ENCODE results near the gene RACGAP1. TPM values are rescaled to one million over a fixed set of nuclear protein-coding genes. Genes with fewer than 3 reads are reported as not detected.

RACGAP1 gene
- polyA plus RNA-seq, 4 donors, result 3.5 to 25.9 (median 14.4) TPM

DNA sequence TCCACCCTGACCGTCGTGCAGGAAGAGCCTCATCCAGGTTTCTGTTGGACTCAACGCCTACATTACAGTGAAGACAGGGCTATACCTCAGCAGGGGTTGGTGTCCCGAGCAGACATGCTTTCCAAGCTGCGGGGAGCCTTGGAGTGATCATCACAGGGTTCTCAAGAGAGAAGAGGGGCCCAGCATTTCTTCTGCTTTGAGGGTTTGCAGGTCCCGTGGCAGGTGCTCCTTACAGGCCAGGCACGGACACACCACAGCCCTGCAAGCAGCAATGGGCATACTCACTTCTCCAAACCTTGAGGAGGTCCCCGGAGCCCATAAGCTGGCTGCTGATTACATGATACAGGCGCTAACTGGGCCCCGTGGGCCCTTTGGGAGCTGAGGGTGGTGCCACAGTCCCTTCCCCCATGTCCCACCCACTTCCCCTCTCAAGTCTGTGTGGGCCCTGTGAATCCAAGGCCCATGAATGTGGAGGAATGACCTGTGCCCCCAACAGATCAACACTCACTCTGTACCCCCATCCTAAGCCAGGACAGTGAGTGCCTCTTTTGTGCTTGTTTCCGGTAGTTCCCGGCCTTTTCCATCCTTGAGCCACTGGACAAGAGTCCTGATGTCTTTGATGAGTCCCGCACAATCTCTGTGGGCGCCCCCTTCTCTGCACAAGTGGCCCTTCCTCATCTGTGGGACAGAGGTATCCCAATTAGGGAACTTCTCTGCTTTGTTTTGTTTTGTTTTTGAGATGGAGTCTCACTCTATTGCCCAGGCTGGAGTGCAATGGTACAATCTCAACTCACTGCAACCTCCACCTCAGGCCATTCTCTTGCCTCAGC is 73.7 kb downstream of the RACGAP1 start:
- no peaks in the 10 kb centered on the region for H3K9me3 ChIP-seq (ENCODE audit: control insufficient read depth in 2 of 2, insufficient read depth in 1 of 2, low read depth in 1 of 2, low read length in 1 of 2)
- H3K4me3 ChIP-seq (ENCODE audit: low read depth in 1 of 3, low read length in 3 of 3), result no peak overlapping the region
- DNase-seq (no peak), FAIRE-seq (no peak)
- peaks cover 0 to 35% (median 20%) of the 10 kb centered on the region in 3 donors for H3K27me3 ChIP-seq (ENCODE audit: control insufficient read depth in 3 of 3, insufficient read depth in 3 of 3, low read length in 3 of 3)
- no peak overlapping the region for H3K27ac ChIP-seq (ENCODE audit: low read depth in 1 of 3, low read length in 2 of 3)
- WGBS, 3 donors, result 76 to 83% (median 81%) methylated on average over 14 of the region's 14 CpGs
- no peaks in the 10 kb centered on the region for H3K4me1 ChIP-seq (ENCODE audit: control insufficient read depth in 3 of 3, insufficient read depth in 2 of 3, low read depth in 1 of 3, low read length in 2 of 3)
- no peaks in the 10 kb centered on the region for H3K36me3 ChIP-seq (ENCODE audit: control insufficient read depth in 3 of 3, insufficient read depth in 2 of 3, low read depth in 1 of 3, low read length in 3 of 3)

DNA sequence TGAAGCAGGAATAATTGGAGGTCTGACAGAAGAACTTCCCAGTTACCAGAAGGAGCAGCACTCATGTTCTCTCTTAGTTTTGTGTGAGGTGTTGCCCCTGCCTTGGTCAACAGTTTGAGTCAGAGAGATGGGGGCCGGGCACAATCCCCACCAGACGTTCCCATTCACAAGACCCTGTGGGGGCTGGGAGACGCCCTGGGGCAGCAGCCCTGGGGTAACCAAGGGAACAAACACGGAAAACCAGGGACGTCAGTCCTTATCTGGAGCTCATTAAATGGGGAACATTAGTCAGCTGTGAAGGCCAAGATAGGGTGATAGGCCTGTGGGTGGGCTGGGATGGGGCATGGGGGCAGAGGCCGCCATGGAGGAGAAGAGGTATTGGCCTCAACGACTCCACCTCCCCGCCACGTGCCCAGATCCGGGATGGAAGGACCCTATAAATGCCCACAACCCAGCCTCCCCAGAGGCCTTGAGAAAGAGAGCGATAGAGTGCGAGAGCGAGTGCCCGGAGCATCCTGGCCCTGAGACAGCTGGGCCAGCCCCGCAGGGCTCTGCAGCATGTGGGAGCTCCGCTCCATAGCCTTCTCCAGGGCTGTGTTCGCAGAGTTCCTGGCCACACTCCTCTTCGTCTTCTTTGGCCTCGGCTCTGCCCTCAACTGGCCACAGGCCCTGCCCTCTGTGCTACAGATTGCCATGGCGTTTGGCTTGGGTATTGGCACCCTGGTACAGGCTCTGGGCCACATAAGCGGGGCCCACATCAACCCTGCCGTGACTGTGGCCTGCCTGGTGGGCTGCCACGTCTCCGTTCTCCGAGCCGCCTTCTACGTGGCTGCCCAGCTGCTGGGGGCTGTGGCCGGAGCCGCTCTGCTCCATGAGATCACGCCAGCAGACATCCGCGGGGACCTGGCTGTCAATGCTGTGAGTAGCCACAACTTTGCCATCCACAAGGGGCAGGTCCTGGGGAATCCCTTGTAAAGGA is 74.7 kb downstream of the RACGAP1 start, which contains the start of gene AQP2:
Gene AQP2 (plus strand): TSS at position 465 of the 979 bp plus-strand sequence. CDS start 94 bp downstream, at position 559.
- Histone ChIP-seq H3K9me3 (ENCODE audit: control insufficient read depth in 2 of 2, insufficient read depth in 1 of 2, low read depth in 1 of 2, low read length in 1 of 2) (no peaks in the 10 kb centered on the region), H3K36me3 (ENCODE audit: control insufficient read depth in 3 of 3, insufficient read depth in 2 of 3, low read depth in 1 of 3, low read length in 3 of 3) (no peaks in the 10 kb centered on the region), H3K4me1 (ENCODE audit: control insufficient read depth in 3 of 3, insufficient read depth in 2 of 3, low read depth in 1 of 3, low read length in 2 of 3) (no peaks in the 10 kb centered on the region), H3K27ac (ENCODE audit: low read depth in 1 of 3, low read length in 2 of 3) (no peak within 1 kb of the TSS), H3K27me3 (ENCODE audit: control insufficient read depth in 3 of 3, insufficient read depth in 3 of 3, low read length in 3 of 3) (peaks cover 0 to 25% (median 12%) of the 10 kb centered on the region in 3 donors), H3K4me3 (ENCODE audit: low read depth in 1 of 3, low read length in 3 of 3) (no peak within 1 kb of the TSS)
- DNase-seq (no peak), FAIRE-seq (no peak)
- WGBS, 3 donors, result 79 to 85% (median 81%) methylated on average over 30 to 32 of the region's 32 CpGs

DNA sequence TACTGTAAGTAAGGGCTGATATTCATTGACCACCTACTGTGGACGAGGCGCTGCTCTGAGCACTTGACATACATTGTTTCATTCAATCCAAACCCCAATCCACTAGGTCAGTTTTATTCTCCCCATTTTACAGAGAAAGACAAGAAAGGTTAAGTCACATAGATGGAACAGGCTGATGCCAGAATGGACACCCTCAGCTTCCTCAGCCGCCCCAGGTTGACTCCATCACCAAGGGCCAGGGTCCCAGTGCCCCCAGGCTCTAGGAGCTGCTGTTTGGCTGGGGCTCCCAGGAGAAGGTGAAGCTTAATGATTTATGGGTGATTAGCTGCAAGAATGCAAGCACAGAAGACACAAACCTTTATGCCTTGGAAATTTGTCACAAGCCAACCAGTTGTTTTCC is 75.4 kb downstream of the RACGAP1 start:
- H3K27ac ChIP-seq (ENCODE audit: low read depth in 1 of 3, low read length in 2 of 3), result no peak overlapping the region
- FAIRE-seq, result no peak
- peaks cover 0 to 18% (median 6%) of the 10 kb centered on the region in 3 donors for H3K27me3 ChIP-seq (ENCODE audit: control insufficient read depth in 3 of 3, insufficient read depth in 3 of 3, low read length in 3 of 3)
- H3K4me1 ChIP-seq (ENCODE audit: control insufficient read depth in 3 of 3, insufficient read depth in 2 of 3, low read depth in 1 of 3, low read length in 2 of 3), result peaks cover 0 to 3% (median 0%) of the 10 kb centered on the region in 3 donors
- no peak for DNase-seq
- H3K4me3 ChIP-seq (ENCODE audit: low read depth in 1 of 3, low read length in 3 of 3), result no peak overlapping the region
- H3K36me3 ChIP-seq (ENCODE audit: control insufficient read depth in 3 of 3, insufficient read depth in 2 of 3, low read depth in 1 of 3, low read length in 3 of 3), result no peaks in the 10 kb centered on the region
- H3K9me3 ChIP-seq (ENCODE audit: control insufficient read depth in 2 of 2, insufficient read depth in 1 of 2, low read depth in 1 of 2, low read length in 1 of 2), result no peaks in the 10 kb centered on the region
- WGBS, 3 donors, result 91 to 94% (median 93%) methylated on average over 3 of the region's 3 CpGs

DNA sequence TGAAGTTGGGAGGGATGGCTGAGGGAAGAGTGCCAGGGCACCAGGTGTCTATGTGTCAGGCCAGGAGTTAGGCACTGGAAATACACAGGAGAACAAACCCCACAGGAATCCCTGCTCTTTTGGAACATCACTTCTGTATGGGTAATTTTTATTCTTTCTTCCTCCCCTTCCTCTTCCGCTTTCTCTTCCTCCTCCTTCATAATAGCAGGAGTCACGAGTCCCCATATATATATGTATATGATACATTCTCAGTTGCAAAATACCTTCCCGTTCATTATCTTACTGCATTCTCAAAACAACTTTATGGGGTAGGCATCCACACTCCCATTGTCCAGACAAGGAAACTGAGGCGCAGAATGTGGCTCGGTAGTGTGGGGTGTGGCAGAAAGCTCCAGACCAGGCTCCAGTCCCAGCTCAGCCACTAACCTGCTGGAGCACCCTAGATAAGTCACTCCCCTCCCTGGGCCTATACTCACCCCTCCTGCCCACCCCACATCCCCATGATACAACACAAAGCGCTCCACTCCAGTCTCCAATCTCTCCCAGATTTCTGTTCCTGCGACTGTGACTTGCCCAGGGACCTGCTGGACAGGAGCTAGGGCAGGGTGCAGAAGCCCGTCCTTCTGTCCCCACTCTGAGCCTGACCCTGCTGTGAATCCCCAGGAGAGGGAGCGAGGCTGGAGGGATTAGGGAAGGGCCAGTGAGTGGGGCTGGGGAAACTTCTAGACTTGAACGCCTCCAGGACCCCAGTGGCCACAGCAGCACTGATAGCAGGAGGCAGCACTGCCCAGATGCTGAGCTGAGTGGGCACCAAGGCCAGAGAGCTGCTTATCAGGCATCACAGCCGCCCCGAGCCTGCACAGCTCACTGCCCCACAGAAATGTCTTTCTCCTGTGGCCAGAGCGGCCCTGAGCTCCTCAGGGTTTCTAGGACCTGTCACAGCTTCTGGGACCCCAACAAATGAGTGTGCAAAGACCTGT is 76.1 kb downstream of the RACGAP1 start:
- Histone ChIP-seq H3K27ac (ENCODE audit: low read depth in 1 of 3, low read length in 2 of 3) (no peak overlapping the region), H3K36me3 (ENCODE audit: control insufficient read depth in 3 of 3, insufficient read depth in 2 of 3, low read depth in 1 of 3, low read length in 3 of 3) (no peaks in the 10 kb centered on the region), H3K27me3 (ENCODE audit: control insufficient read depth in 3 of 3, insufficient read depth in 3 of 3, low read length in 3 of 3) (peaks cover 0 to 14% (median 0%) of the 10 kb centered on the region in 3 donors), H3K4me1 (ENCODE audit: control insufficient read depth in 3 of 3, insufficient read depth in 2 of 3, low read depth in 1 of 3, low read length in 2 of 3) (peaks cover 0 to 3% (median 0%) of the 10 kb centered on the region in 3 donors), H3K4me3 (ENCODE audit: low read depth in 1 of 3, low read length in 3 of 3) (no peak overlapping the region), H3K9me3 (ENCODE audit: control insufficient read depth in 2 of 2, insufficient read depth in 1 of 2, low read depth in 1 of 2, low read length in 1 of 2) (no peaks in the 10 kb centered on the region)
- FAIRE-seq (no peak), DNase-seq (no peak)
- 78 to 88% (median 86%) methylated on average over 13 of the region's 13 CpGs for WGBS, 3 donors

DNA sequence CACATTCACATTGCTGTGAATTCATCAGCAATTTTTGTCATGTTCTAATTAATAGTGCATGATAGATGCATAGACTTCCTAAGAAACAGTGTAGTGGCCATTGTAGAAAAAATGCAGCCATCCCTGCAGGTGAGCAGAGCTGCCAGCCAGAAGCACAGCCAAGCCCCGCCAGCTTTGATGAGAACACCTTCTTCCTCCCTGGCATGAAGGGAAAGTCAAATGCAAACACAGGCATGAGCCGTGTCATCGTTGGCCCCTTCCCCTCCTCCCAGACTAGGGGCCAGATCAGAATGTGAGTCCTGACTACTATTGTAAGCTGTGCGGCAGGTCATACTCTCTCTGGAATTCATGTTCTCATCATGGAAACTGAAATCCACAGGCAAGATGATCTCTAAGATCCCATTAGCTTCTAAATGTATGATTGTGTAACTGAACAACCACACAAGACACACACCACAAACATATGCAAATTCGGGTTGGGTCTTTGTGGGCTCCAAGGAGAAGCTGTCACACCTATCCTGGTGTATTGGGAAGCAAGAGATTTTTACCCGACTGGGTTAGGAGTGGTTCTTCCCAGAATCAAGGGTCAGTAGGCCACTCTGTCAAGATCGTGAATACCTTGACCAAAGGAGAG is 77.6 kb downstream of the RACGAP1 start:
- no peak for DNase-seq
- no peak for FAIRE-seq
- 76 to 82% (median 79%) methylated on average over 7 of the region's 7 CpGs for WGBS, 3 donors

DNA sequence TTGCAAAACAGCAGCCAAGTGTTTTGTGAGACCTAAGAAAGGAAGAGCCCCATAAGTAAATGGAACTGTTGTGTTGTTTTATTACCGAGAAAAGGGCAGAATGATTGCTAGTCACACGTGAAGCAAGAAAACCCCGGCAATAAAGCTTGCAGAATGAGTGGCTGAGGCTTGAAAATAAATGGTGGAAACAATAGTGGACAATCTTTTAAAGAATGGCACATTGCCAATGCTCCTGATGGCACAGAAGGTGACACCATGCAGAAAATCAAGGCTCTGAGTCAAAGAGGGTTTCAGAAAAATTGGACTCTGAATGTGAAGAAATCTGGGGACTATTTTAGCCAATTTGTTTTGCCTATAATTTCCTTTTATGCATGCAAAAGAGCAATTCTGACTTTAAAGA is 78.8 kb downstream of the RACGAP1 start:
- Histone ChIP-seq H3K4me3 (ENCODE audit: low read depth in 1 of 3, low read length in 3 of 3) (no peak overlapping the region), H3K4me1 (ENCODE audit: control insufficient read depth in 3 of 3, insufficient read depth in 2 of 3, low read depth in 1 of 3, low read length in 2 of 3) (peaks cover 0 to 3% (median 0%) of the 10 kb centered on the region in 3 donors), H3K36me3 (ENCODE audit: control insufficient read depth in 3 of 3, insufficient read depth in 2 of 3, low read depth in 1 of 3, low read length in 3 of 3) (no peaks in the 10 kb centered on the region), H3K27ac (ENCODE audit: low read depth in 1 of 3, low read length in 2 of 3) (no peak overlapping the region), H3K27me3 (ENCODE audit: control insufficient read depth in 3 of 3, insufficient read depth in 3 of 3, low read length in 3 of 3) (peaks cover 0 to 4% (median 0%) of the 10 kb centered on the region in 3 donors), H3K9me3 (ENCODE audit: control insufficient read depth in 2 of 2, insufficient read depth in 1 of 2, low read depth in 1 of 2, low read length in 1 of 2) (no peaks in the 10 kb centered on the region)
- FAIRE-seq (no peak), DNase-seq (no peak)
- WGBS, 3 donors, result 17 to 52% (median 36%) methylated on average over 3 of the region's 3 CpGs

More for the DNA sequence above, 77.6 kb downstream of the RACGAP1 start:
- H3K27me3 ChIP-seq (ENCODE audit: control insufficient read depth in 3 of 3, insufficient read depth in 3 of 3, low read length in 3 of 3), result peaks cover 0 to 4% (median 0%) of the 10 kb centered on the region in 3 donors
- no peak overlapping the region for H3K4me3 ChIP-seq (ENCODE audit: low read depth in 1 of 3, low read length in 3 of 3)
- no peaks in the 10 kb centered on the region for H3K9me3 ChIP-seq (ENCODE audit: control insufficient read depth in 2 of 2, insufficient read depth in 1 of 2, low read depth in 1 of 2, low read length in 1 of 2)
- H3K27ac ChIP-seq (ENCODE audit: low read depth in 1 of 3, low read length in 2 of 3), result no peak overlapping the region
- no peaks in the 10 kb centered on the region for H3K36me3 ChIP-seq (ENCODE audit: control insufficient read depth in 3 of 3, insufficient read depth in 2 of 3, low read depth in 1 of 3, low read length in 3 of 3)
- H3K4me1 ChIP-seq (ENCODE audit: control insufficient read depth in 3 of 3, insufficient read depth in 2 of 3, low read depth in 1 of 3, low read length in 2 of 3), result peaks cover 0 to 3% (median 0%) of the 10 kb centered on the region in 3 donors

DNA sequence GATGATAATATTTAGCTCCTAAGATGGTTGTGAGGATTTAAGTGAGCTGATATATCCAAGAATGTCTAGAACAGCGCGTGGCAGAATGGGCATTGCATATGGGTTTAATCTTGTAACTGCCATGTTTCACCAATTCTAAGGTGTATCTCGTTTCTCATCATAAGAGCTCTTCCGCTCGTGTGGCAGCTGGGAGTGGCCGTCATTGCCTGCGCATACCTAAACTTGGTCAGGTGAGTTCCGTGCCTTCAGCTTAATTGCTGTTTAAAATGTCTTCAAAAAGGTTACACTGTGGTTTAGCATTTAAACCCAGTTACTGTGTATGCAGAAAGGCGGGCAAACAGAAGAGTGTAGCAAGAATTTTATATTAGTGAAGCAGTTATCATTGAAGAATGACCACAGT is 79.2 kb downstream of the RACGAP1 start:
- Histone ChIP-seq H3K27me3 (ENCODE audit: control insufficient read depth in 3 of 3, insufficient read depth in 3 of 3, low read length in 3 of 3) (peaks cover 0 to 4% (median 0%) of the 10 kb centered on the region in 3 donors), H3K27ac (ENCODE audit: low read depth in 1 of 3, low read length in 2 of 3) (no peak overlapping the region), H3K36me3 (ENCODE audit: control insufficient read depth in 3 of 3, insufficient read depth in 2 of 3, low read depth in 1 of 3, low read length in 3 of 3) (no peaks in the 10 kb centered on the region), H3K9me3 (ENCODE audit: control insufficient read depth in 2 of 2, insufficient read depth in 1 of 2, low read depth in 1 of 2, low read length in 1 of 2) (no peaks in the 10 kb centered on the region), H3K4me3 (ENCODE audit: low read depth in 1 of 3, low read length in 3 of 3) (no peak overlapping the region), H3K4me1 (ENCODE audit: control insufficient read depth in 3 of 3, insufficient read depth in 2 of 3, low read depth in 1 of 3, low read length in 2 of 3) (peaks cover 0 to 3% (median 0%) of the 10 kb centered on the region in 3 donors)
- FAIRE-seq (no peak), DNase-seq (no peak)
- WGBS, 3 donors, result 82 to 89% (median 86%) methylated on average over 9 of the region's 9 CpGs

Data from small intestine (tissue), 7 donors.